AG10803 (cell line): Measurements from ENCODE around the gene IQCE.
A peak's percentile ranks its signal among the peaks of the same experiment; 100 is the strongest.

Experiments used
- DNase-seq: peaks from one replicate; pipeline ENCODE4 v3.0.0; 2010; ENCODE audit warnings: low read depth
- H3K4me3 ChIP-seq: 2 replicates; pipeline ENCODE4 v1.5.1; 2011; ENCODE audit warnings: mild to moderate bottlenecking, low read length, control low read depth
- TF ChIP-seq, protein P1 (sequence below): conservative IDR thresholded peaks from 2 replicates; pipeline ENCODE4 v1.5.1; 2011; ENCODE audit warnings: mild to moderate bottlenecking, low read length, control low read depth, inconsistent platforms

IQCE gene

DNA sequence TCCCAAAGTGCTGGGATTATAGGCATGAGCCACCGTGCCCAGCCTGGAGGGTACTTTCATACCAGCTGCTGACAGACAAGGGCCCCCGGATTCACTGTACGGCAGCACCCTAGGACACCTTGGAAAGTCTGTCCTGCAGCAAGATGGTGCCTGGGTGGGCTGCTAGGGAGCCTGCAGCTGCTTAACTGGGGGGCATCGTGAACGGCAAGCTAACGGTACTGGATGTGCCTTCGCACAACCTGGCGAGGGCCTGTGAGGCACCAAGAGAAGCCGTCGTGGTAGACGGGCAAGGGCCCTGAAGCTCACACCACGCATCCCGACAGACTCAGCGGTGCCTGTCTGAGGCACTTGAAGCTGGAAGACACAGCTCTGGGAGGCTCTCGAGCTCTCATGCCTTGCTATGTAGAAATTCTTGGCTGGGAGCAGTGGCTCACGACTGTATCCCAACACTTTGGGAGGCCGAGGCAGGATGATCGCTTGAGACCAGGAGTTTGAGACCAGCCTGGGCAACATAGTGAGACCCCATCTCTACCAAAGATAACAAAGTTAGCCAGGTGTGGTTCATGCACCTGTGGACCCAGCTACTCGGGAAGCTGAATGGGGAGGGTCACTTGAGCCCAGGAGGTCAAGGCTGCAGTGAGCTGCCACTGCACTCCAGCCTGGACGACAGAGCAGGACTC, 12.9 kb upstream of the IQCE start:
- TF ChIP-seq, protein P1, sequence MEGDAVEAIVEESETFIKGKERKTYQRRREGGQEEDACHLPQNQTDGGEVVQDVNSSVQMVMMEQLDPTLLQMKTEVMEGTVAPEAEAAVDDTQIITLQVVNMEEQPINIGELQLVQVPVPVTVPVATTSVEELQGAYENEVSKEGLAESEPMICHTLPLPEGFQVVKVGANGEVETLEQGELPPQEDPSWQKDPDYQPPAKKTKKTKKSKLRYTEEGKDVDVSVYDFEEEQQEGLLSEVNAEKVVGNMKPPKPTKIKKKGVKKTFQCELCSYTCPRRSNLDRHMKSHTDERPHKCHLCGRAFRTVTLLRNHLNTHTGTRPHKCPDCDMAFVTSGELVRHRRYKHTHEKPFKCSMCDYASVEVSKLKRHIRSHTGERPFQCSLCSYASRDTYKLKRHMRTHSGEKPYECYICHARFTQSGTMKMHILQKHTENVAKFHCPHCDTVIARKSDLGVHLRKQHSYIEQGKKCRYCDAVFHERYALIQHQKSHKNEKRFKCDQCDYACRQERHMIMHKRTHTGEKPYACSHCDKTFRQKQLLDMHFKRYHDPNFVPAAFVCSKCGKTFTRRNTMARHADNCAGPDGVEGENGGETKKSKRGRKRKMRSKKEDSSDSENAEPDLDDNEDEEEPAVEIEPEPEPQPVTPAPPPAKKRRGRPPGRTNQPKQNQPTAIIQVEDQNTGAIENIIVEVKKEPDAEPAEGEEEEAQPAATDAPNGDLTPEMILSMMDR: no peak
- no peak overlapping the region for H3K4me3 ChIP-seq
- DNase-seq: no peak

DNA sequence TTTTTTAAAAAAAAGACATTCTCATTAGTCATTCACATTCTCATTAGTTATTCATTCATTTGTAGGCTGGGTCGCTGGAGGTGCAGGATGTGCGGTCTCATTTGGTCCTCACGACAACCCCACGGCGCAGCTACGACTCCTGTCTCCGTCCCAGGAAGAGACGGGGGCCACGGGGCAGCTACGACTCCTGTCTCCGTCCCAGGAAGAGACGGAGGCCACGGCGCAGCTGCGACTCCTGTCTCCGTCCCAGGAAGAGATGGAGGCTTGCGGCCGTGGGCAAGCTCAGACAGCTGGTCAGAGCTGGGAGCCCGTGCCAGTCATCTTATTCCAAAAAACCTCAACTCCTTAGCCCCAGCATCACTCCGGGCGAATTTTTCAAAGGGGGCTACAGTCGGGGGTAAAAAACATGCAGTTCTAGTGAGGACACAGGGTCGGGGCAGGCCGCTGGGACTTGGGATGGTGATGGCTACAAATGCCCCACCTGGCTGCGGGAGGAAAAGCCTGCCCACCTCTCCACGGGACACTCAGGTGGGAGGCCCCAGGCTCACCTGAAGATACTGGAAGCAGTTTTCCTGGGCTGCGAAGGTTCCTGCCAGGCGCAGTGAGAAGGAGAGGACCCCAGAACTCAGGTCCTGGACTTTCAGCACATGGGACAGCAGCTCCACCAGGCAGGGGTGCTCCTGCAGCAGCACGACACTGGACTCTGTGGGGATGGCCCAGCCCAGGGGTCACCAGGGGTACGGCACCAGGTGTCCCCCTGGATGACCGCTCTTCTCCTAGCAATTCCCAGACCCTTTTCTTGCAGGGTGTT, 11.8 kb upstream of the IQCE start:
- TF ChIP-seq, protein P1: no peak
- DNase-seq: no peak
- H3K4me3 ChIP-seq: no peak overlapping the region

DNA sequence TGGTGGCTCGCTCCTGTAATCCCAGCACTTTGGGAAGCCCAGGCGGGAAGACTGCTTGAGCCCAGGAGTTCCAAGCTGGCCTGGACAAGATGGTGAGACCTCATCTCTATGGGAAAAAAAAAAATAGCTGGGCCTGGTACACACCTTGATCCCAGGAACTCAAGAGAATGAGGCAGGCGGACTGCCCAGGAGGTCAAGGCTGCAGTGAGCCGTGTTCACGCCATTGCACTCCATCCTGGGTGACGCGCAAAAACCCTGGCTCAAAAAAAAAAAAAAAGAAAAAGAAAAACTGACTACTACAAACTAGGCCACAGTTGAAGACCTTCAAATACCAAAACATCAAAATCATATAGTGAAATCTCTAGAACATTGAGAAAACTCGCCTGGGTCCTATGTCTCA, 7.4 kb upstream of the IQCE start:
- TF ChIP-seq, protein P1: no peak
- no peak overlapping the region for H3K4me3 ChIP-seq
- no peak for DNase-seq

DNA sequence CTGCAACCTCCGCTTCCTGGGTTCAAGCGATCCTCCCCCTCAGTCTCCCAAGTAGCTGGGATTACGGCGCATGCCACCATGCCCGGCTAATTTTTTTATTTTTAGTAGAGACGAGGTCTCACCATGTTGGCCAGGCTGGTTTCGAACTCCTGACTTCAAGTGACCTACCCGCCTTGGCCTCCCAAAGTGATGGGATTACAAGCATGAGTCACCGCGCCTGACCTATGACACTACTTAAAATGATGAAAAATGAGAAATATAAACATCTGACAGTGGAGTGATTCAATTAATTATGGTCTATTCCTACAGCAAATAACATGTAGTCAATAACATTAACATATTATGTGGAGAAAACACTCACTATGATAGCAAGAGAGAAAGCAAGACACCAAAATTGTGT, 5.7 kb upstream of the IQCE start:
- TF ChIP-seq, protein P1: no peak
- DNase-seq: no peak
- H3K4me3 ChIP-seq: no peak overlapping the region

DNA sequence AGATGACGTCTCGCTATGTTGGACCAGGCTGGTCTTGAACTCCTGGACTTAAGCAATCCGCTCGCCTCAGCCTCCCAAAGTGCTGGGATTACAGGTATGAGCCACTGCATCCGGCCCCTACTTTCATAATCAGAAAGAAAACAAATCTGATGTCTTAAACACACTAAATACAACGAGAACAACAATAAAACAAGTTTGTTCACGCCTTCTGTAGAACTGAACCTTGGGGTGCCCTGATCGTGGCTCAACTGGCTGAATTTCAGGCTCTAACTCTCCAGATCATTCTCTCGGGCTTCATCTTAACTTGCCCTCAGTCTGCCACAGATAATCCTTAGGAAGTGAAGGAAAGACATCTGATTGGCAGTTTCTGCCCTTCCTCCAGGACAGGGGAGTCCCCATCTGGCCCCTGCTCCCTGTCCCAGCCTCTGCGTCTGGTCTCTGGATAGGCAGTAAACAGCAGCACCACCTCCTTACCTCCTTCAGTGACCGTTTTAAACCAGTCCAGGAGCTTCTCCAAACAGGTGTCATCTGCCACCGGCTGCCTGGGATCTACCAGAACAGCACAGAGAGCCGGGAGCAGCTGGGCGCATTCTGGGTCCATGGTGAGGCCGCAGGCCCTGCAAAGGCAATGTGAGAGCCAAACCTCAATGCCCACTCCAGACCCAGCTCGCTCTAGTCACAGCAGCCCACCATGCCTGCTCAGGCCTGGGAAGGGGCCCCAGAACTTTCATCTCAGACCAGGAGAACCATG, 4.8 kb upstream of the IQCE start:
- DNase-seq: no peak
- H3K4me3 ChIP-seq: peak overlapping the region; percentile 85
- TF ChIP-seq, protein P1: no peak

GRCh38 chr7:2554661-2555111, 4.1 kb upstream of the IQCE start:
- H3K4me3 ChIP-seq: peak overlapping the region; percentile 85
- DNase-seq: no peak
- TF ChIP-seq, protein P1: no peak; the same call in 1 of the 2 replicates
